ENCODE measurements around the gene TRIM31.

DNA sequence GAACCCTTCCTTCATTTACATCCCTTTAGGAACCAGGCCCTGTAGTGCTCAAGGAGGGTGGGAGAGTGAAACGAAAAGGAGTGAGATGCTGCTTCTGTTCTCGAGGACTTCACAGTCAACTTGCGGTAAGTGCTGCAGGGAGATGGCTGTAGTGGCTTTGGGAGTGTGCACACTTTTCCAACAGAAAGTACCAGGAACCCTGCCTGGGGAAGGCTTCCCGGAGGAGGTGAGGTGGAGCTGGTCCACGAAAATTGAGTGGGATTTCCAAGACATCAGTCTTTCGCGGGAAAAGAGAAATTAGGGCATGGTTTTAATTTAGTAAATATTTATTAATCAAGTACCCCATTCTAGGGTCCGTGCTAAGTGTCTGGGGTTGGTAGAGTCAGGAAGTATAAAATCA is 12.7 kb downstream of the TRIM31 start:
- TF ChIP-seq, protein P1, sequence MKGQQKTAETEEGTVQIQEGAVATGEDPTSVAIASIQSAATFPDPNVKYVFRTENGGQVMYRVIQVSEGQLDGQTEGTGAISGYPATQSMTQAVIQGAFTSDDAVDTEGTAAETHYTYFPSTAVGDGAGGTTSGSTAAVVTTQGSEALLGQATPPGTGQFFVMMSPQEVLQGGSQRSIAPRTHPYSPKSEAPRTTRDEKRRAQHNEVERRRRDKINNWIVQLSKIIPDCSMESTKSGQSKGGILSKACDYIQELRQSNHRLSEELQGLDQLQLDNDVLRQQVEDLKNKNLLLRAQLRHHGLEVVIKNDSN (IDR thresholded peaks at IDR 0.05), result no peak
- TF ChIP-seq CEBPB (IDR thresholded peaks at IDR 0.05), result no peak
- no peak for TF ChIP-seq TAF1 (IDR thresholded peaks at IDR 0.05; ENCODE audit: low read depth)
- no peak for TF ChIP-seq EP300 (IDR thresholded peaks at IDR 0.05; ENCODE audit: borderline replicate concordance)
- TF ChIP-seq EGR1 (IDR thresholded peaks at IDR 0.05), result no peak
- no peak for TF ChIP-seq RAD21 (IDR thresholded peaks at IDR 0.05; ENCODE audit: low read depth)
- TF ChIP-seq TCF12 (IDR thresholded peaks at IDR 0.05; ENCODE audit: low read depth), result no peak
- TF ChIP-seq, protein P2, sequence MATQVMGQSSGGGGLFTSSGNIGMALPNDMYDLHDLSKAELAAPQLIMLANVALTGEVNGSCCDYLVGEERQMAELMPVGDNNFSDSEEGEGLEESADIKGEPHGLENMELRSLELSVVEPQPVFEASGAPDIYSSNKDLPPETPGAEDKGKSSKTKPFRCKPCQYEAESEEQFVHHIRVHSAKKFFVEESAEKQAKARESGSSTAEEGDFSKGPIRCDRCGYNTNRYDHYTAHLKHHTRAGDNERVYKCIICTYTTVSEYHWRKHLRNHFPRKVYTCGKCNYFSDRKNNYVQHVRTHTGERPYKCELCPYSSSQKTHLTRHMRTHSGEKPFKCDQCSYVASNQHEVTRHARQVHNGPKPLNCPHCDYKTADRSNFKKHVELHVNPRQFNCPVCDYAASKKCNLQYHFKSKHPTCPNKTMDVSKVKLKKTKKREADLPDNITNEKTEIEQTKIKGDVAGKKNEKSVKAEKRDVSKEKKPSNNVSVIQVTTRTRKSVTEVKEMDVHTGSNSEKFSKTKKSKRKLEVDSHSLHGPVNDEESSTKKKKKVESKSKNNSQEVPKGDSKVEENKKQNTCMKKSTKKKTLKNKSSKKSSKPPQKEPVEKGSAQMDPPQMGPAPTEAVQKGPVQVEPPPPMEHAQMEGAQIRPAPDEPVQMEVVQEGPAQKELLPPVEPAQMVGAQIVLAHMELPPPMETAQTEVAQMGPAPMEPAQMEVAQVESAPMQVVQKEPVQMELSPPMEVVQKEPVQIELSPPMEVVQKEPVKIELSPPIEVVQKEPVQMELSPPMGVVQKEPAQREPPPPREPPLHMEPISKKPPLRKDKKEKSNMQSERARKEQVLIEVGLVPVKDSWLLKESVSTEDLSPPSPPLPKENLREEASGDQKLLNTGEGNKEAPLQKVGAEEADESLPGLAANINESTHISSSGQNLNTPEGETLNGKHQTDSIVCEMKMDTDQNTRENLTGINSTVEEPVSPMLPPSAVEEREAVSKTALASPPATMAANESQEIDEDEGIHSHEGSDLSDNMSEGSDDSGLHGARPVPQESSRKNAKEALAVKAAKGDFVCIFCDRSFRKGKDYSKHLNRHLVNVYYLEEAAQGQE (IDR thresholded peaks at IDR 0.05; ENCODE audit: low read depth), result no peak
- TF ChIP-seq TEAD4 (IDR thresholded peaks at IDR 0.05), result no peak
- TF ChIP-seq CREB1 (IDR thresholded peaks at IDR 0.05; ENCODE audit: low read depth), result no peak
